ENCODE results near the gene BABAM1.

BABAM1 gene

GRCh38 chr19:17259934-17260333 is 7.3 kb upstream of the BABAM1 start:
- Histone ChIP-seq H4K20me1 (ENCODE audit: insufficient read depth, low read length, poor library complexity, severe bottlenecking) (no peaks in the 10 kb centered on the region), H3K4me3 (ENCODE audit: low read length, poor library complexity, severe bottlenecking) (no peak overlapping the region), H3K4me2 (ENCODE audit: low read depth, low read length, poor library complexity, severe bottlenecking) (no peak overlapping the region), H3K79me2 (ENCODE audit: insufficient read depth, low read length) (no peaks in the 10 kb centered on the region), H3K9me3 (ENCODE audit: insufficient read depth, low read depth, low read length) (peaks cover 4% of the 10 kb centered on the region; the same call in 1 of the 2 replicates), H3K27me3 (ENCODE audit: insufficient read depth, low read length, poor library complexity, severe bottlenecking) (no peaks in the 10 kb centered on the region), H2AFZ (ENCODE audit: low read length) (no peak overlapping the region), H3F3A (ENCODE audit: low read depth) (no peaks in the 10 kb centered on the region), H3K36me3 (ENCODE audit: insufficient read depth, low read length) (no peaks in the 10 kb centered on the region), H3K9me2 (replicated peaks; ENCODE audit: low read depth, low read length) (no peaks in the 10 kb centered on the region), H3K9ac (ENCODE audit: low read depth, low read length, poor library complexity, severe bottlenecking) (no peak overlapping the region), H3K4me1 (ENCODE audit: insufficient read depth, low read length, poor library complexity, severe bottlenecking) (peaks cover 6% of the 10 kb centered on the region)
- TF ChIP-seq CTCF (conservative IDR thresholded peaks at IDR 0.05; ENCODE audit: low read length) (no peak), EZH2phosphoT487 (IDR thresholded peaks at IDR 0.05; ENCODE audit: borderline replicate concordance) (no peak)

GRCh38 chr19:17260842-17261325 is 6.4 kb upstream of the BABAM1 start:
- TF ChIP-seq CTCF (conservative IDR thresholded peaks at IDR 0.05; ENCODE audit: low read length) (peak; percentile 87), EZH2phosphoT487 (IDR thresholded peaks at IDR 0.05; ENCODE audit: borderline replicate concordance) (no peak)
- Histone ChIP-seq H3K9me3 (ENCODE audit: insufficient read depth, low read depth, low read length) (peaks cover 4% of the 10 kb centered on the region; the same call in 1 of the 2 replicates), H3K79me2 (ENCODE audit: insufficient read depth, low read length) (no peaks in the 10 kb centered on the region), H3K9me2 (replicated peaks; ENCODE audit: low read depth, low read length) (no peaks in the 10 kb centered on the region), H3K27me3 (ENCODE audit: insufficient read depth, low read length, poor library complexity, severe bottlenecking) (no peaks in the 10 kb centered on the region), H3K36me3 (ENCODE audit: insufficient read depth, low read length) (no peaks in the 10 kb centered on the region), H3K4me1 (ENCODE audit: insufficient read depth, low read length, poor library complexity, severe bottlenecking) (peaks cover 8% of the 10 kb centered on the region), H3K9ac (ENCODE audit: low read depth, low read length, poor library complexity, severe bottlenecking) (peak overlapping the region; percentile 46), H3K4me2 (ENCODE audit: low read depth, low read length, poor library complexity, severe bottlenecking) (peak overlapping the region; percentile 26), H3K4me3 (ENCODE audit: low read length, poor library complexity, severe bottlenecking) (no peak overlapping the region), H2AFZ (ENCODE audit: low read length) (peak overlapping the region; percentile 87), H4K20me1 (ENCODE audit: insufficient read depth, low read length, poor library complexity, severe bottlenecking) (no peaks in the 10 kb centered on the region), H3F3A (ENCODE audit: low read depth) (no peaks in the 10 kb centered on the region)

- no peaks in the 10 kb centered on the region for H3K36me3 ChIP-seq (ENCODE audit: insufficient read depth, low read length)
- peaks cover 8% of the 10 kb centered on the region for H3K4me1 ChIP-seq (ENCODE audit: insufficient read depth, low read length, poor library complexity, severe bottlenecking)
- no peak overlapping the region for H3K4me2 ChIP-seq (ENCODE audit: low read depth, low read length, poor library complexity, severe bottlenecking)
- H4K20me1 ChIP-seq (ENCODE audit: insufficient read depth, low read length, poor library complexity, severe bottlenecking), result no peaks in the 10 kb centered on the region
- no peaks in the 10 kb centered on the region for H3K9me2 ChIP-seq (replicated peaks; ENCODE audit: low read depth, low read length)
- H3K27me3 ChIP-seq (ENCODE audit: insufficient read depth, low read length, poor library complexity, severe bottlenecking), result no peaks in the 10 kb centered on the region
- peaks cover 4% of the 10 kb centered on the region; the same call in 1 of the 2 replicates for H3K9me3 ChIP-seq (ENCODE audit: insufficient read depth, low read depth, low read length)
- H3K4me3 ChIP-seq (ENCODE audit: low read length, poor library complexity, severe bottlenecking), result no peak overlapping the region
- H3F3A ChIP-seq (ENCODE audit: low read depth), result no peaks in the 10 kb centered on the region
- no peak overlapping the region for H2AFZ ChIP-seq (ENCODE audit: low read length)
- H3K79me2 ChIP-seq (ENCODE audit: insufficient read depth, low read length), result peaks cover 3% of the 10 kb centered on the region
- TF ChIP-seq EZH2phosphoT487 (IDR thresholded peaks at IDR 0.05; ENCODE audit: borderline replicate concordance) (no peak), CTCF (conservative IDR thresholded peaks at IDR 0.05; ENCODE audit: low read length) (no peak)
- H3K9ac ChIP-seq (ENCODE audit: low read depth, low read length, poor library complexity, severe bottlenecking), result no peak overlapping the region
Observed at GRCh38 chr19:17262557-17262956, 4.7 kb upstream of the BABAM1 start.

Measured in Loucy (cell line).